PC-3 (cell line): ENCODE data around the gene WTIP. TPM values are rescaled to one million over a fixed set of nuclear protein-coding genes. Genes with fewer than 3 reads are reported as not detected.

Experiments
- ATAC-seq: fragments of 200-7000 bp; cut with Tn5 transposase; 2 replicates; pipeline ENCODE4 v1.9.1; 2020; ENCODE audit warnings: mild to moderate bottlenecking, moderate library complexity
- BruUV-seq: library from RNA; stranded (reverse); fragments of 400-500 nt; replicated peaks from 2 replicates; lab custom pipeline; 2021; lab: Mats Ljungman, UMichigan
- CTCF ChIA-PET: fragments of 300-600 bp; sonication (Branson Sonifier 250); formaldehyde crosslinking; loops from one replicate; lab custom pipeline; 2022; ENCODE audit warnings: antibody characterized with exemption; lab: Charles Lee
- POLR2A ChIA-PET: fragments of 300-600 bp; sonication (Branson Sonifier 250); formaldehyde crosslinking; loops from one replicate; lab custom pipeline; 2022; ENCODE audit warnings: antibody characterized with exemption; ENCODE audit not compliant: unreplicated experiment; lab: Charles Lee
- DNase-seq: peaks from one replicate; pipeline ENCODE4 v3.0.0-alpha.2; 2015
- H2AFZ ChIP-seq: fragments of 300-600 bp; sonication (generic); 2 replicates; pipeline ENCODE4 v1.6.0; 2016; ENCODE audit warnings: antibody characterized with exemption, low read length
- H3F3A ChIP-seq: fragments of 300-600 bp; sonication (generic); one replicate; pipeline ENCODE4 v1.6.0; 2017; ENCODE audit warnings: antibody characterized with exemption, low read length, control low read depth, mild to moderate bottlenecking; ENCODE audit not compliant: unreplicated experiment
- H3K27ac ChIP-seq: fragments of 300-600 bp; sonication (generic); 2 replicates; pipeline ENCODE4 v1.5.1; 2016; ENCODE audit warnings: mild to moderate bottlenecking, low read length
- H3K27me3 ChIP-seq: fragments of 300-600 bp; sonication (generic); 2 replicates; pipeline ENCODE4 v1.6.1; 2016; ENCODE audit warnings: low read length, mixed read lengths
- H3K36me3 ChIP-seq: fragments of 300-600 bp; sonication (generic); 2 replicates; pipeline ENCODE4 v1.6.1; 2016; ENCODE audit warnings: low read depth, mixed run types, low read length, mixed read lengths
- H3K4me1 ChIP-seq: fragments of 300-600 bp; sonication (generic); 2 replicates; pipeline ENCODE4 v1.5.1; 2016; ENCODE audit warnings: low read length; ENCODE audit not compliant: insufficient read depth
- H3K4me2 ChIP-seq: fragments of 300-600 bp; sonication (generic); 2 replicates; pipeline ENCODE4 v1.6.0; 2016; ENCODE audit warnings: low read length
- H3K4me3 ChIP-seq: fragments of 300-600 bp; sonication (generic); 2 replicates; pipeline ENCODE4 v1.5.1; 2016; ENCODE audit warnings: mild to moderate bottlenecking, low read length, mixed read lengths
- H3K79me2 ChIP-seq: fragments of 300-600 bp; sonication (generic); 2 replicates; pipeline ENCODE4 v1.6.1; 2017; ENCODE audit warnings: low read length, mixed read lengths
- H3K9ac ChIP-seq: fragments of 300-600 bp; sonication (generic); 2 replicates; pipeline ENCODE4 v1.6.0; 2016; ENCODE audit warnings: mild to moderate bottlenecking, low read length
- H3K9me2 ChIP-seq: fragments of 300-600 bp; sonication (generic); replicated peaks from 2 replicates; pipeline ENCODE4 v1.6.1; 2016; ENCODE audit warnings: mixed run types, low read length, mixed read lengths
- H3K9me3 ChIP-seq: fragments of 300-600 bp; sonication (generic); 2 replicates; pipeline ENCODE4 v1.6.1; 2016; ENCODE audit warnings: low read length, mixed read lengths
- H4K20me1 ChIP-seq: fragments of 300-600 bp; sonication (generic); 2 replicates; pipeline ENCODE4 v1.6.1; 2016; ENCODE audit warnings: low read length, mixed read lengths
- CTCF ChIP-seq: fragments of 300-600 bp; sonication (generic); conservative IDR thresholded peaks from 2 replicates; pipeline ENCODE4 v1.5.1; 2017; ENCODE audit warnings: antibody characterized with exemption, low read depth, mild to moderate bottlenecking, low read length
- EZH2 ChIP-seq: fragments of 300-600 bp; sonication (generic); IDR thresholded peaks from one replicate; pipeline ENCODE4 v1.6.1; 2017; ENCODE audit warnings: antibody characterized with exemption, mild to moderate bottlenecking, low read length; ENCODE audit not compliant: unreplicated experiment
- EZH2phosphoT487 ChIP-seq: fragments of 300-600 bp; sonication (generic); IDR thresholded peaks from 2 replicates; pipeline ENCODE4 v1.6.1; 2018; ENCODE audit warnings: mild to moderate bottlenecking, antibody characterized with exemption, low read length, borderline replicate concordance
- intact Hi-C: fragments of 100-400 bp; cut with micrococcal nuclease; formaldehyde crosslinking; loops from 2 replicates; pipeline ENCODE4 v1.9.0; 2023
- total RNA-seq: library from RNA; depleted of rRNA; stranded (reverse); fragments of >200 nt; gene quantifications from 2 replicates; pipeline ENCODE4 v1.2.3, GENCODE V29; 2014

The WTIP gene
- total RNA-seq, 1 experiment from 2014 or later: 5.2 TPM

GRCh38 chr19:34480491-34480890 is 1.1 kb upstream of the WTIP start:
- H2AFZ ChIP-seq: no peak overlapping the region
- H3K4me3 ChIP-seq: no peak overlapping the region
- H3K9me3 ChIP-seq: no peaks in the 10 kb centered on the region
- H3K9ac ChIP-seq: no peak overlapping the region
- DNase-seq: no peak
- no peak overlapping the region for H3K4me2 ChIP-seq
- no peak for TF ChIP-seq EZH2phosphoT487
- TF ChIP-seq EZH2: no peak
- no peak for TF ChIP-seq CTCF
- intact Hi-C loops: no loop called here
- no TSS peak for BruUV-seq
- no peak for ATAC-seq
- ChIA-PET POLR2A (interaction anchor here (0.5 kb wide), 1 partner anchor 246 kb away, joined by 14 read pairs; no protein-coding TSS in a partner anchor), CTCF (no interaction called here)
- no peaks in the 10 kb centered on the region for H3K36me3 ChIP-seq
- H3K27ac ChIP-seq: no peak overlapping the region
- H3K9me2 ChIP-seq: no peaks in the 10 kb centered on the region
- H3K27me3 ChIP-seq: no peaks in the 10 kb centered on the region
- no peaks in the 10 kb centered on the region for H3F3A ChIP-seq
- H3K79me2 ChIP-seq: no peaks in the 10 kb centered on the region
- H4K20me1 ChIP-seq: no peaks in the 10 kb centered on the region
- no peaks in the 10 kb centered on the region for H3K4me1 ChIP-seq

GRCh38 chr19:34481861-34482379 is 362 bp downstream of the WTIP start:
- H3K9ac ChIP-seq: no peak overlapping the region
- intact Hi-C loops: no loop called here
- H3K9me3 ChIP-seq: no peaks in the 10 kb centered on the region
- no peaks in the 10 kb centered on the region for H3K36me3 ChIP-seq
- H3K4me3 ChIP-seq: peak overlapping the region; percentile 62
- DNase-seq: peak; percentile 8
- H3K27me3 ChIP-seq: no peaks in the 10 kb centered on the region
- ATAC-seq: peak; percentile 69
- no peaks in the 10 kb centered on the region for H3K79me2 ChIP-seq
- H3K9me2 ChIP-seq: no peaks in the 10 kb centered on the region
- TF ChIP-seq EZH2phosphoT487: no peak
- no peak for TF ChIP-seq EZH2
- TF ChIP-seq CTCF: no peak
- ChIA-PET CTCF (no interaction called here), POLR2A (no interaction called here)
- H3K4me2 ChIP-seq: peak overlapping the region; percentile 84; the same call in 1 of the 2 replicates
- H3K27ac ChIP-seq: no peak overlapping the region
- no peaks in the 10 kb centered on the region for H3F3A ChIP-seq
- no peaks in the 10 kb centered on the region for H4K20me1 ChIP-seq
- H2AFZ ChIP-seq: 0 out of 2 replicates have a peak overlapping the region, but pooled peaks have one; percentile 20
- H3K4me1 ChIP-seq: no peaks in the 10 kb centered on the region
- BruUV-seq: no TSS peak
